Right lobe of liver (tissue), 6 donors: ENCODE results near the gene IFI27L1. TPM values are rescaled to one million over a fixed set of nuclear protein-coding genes. Genes with fewer than 3 reads are reported as not detected.

ENCODE experiments used
- ATAC-seq, 4 donors: fragments of 200-7000 bp; cut with Tn5 transposase; one replicate each; pipeline ENCODE4 v1.9.1; 2020; ENCODE audit warnings: mild to moderate bottlenecking in 4 of 4, moderate library complexity in 4 of 4
- DNase-seq, 3 donors: peaks; one replicate each; pipeline ENCODE4 v3.0.0-alpha.2; 2020
- H3K27ac ChIP-seq, 3 donors: fragments of 200-600 bp; one replicate each; pipeline ENCODE4 v1.8.0; 2022
- H3K27me3 ChIP-seq, 2 donors: fragments of 200-600 bp; one replicate each; pipeline ENCODE4 v1.8.0; 2022
- H3K36me3 ChIP-seq, 4 donors: fragments of 200-600 bp; sonication (generic) in 1 of 4; one replicate each; pipeline versions ENCODE4 v1.5.1 to v1.8.0; 2017 to 2022; ENCODE audit warnings: control low read depth in 1 of 4
- H3K4me1 ChIP-seq, 4 donors: fragments of 200-600 bp; sonication (generic) in 1 of 4; one replicate each; pipeline versions ENCODE4 v1.5.1 to v1.8.0; 2017 to 2022; ENCODE audit warnings: control low read depth in 1 of 4
- H3K4me3 ChIP-seq, 3 donors: fragments of 200-600 bp; one replicate each; pipeline ENCODE4 v1.8.0; 2022
- H3K9me3 ChIP-seq, 4 donors: fragments of 200-600 bp; sonication (generic) in 1 of 4; one replicate each; pipeline versions ENCODE4 v1.5.1 to v1.8.0; 2017 to 2022; ENCODE audit warnings: control low read depth in 1 of 4
- CTCF ChIP-seq, 4 donors: fragments of 200-600 bp in 3 of 4; fragments of 450-650 bp in 1 of 4; IDR thresholded peaks; one replicate each; pipeline versions ENCODE4 v1.5.1 to v1.8.0; 2016 to 2022; ENCODE audit warnings: antibody characterized with exemption in 4 of 4, mild to moderate bottlenecking in 2 of 4
- POLR2A ChIP-seq: fragments of 450-650 bp; IDR thresholded peaks from one replicate; pipeline ENCODE4 v1.6.1; 2017; ENCODE audit warnings: antibody characterized with exemption, mild to moderate bottlenecking
- WGBS: methylation state at CpG from one replicate; pipeline ENCODE4 v1.1.6; 2018; ENCODE audit warnings: low coverage, low lambda C conversion rate; ENCODE audit not compliant: insufficient coverage; ENCODE audit errors: missing lambda C conversion rate; 5-methylcytosine and 5-hydroxymethylcytosine counted together
- intact Hi-C, 2 donors: fragments of 100-400 bp; cut with DNase I; formaldehyde crosslinking; loops; one replicate each; pipeline versions ENCODE4 v1.11.2 to v1.14.1; 2022
- total RNA-seq, 6 experiments: library from RNA; depleted of rRNA in 2 of 6; stranded (reverse); fragments of >200 nt in 2 of 6; fragmentation: NEBNext Ultra II Directional in 3 of 6; extraction: Animal tissue kit (Norgen Biotek cat#: 25700) in 3 of 6; gene quantifications; one replicate each; pipeline versions ENCODE4 v1.1.0 to v1.2.4, GENCODE V29; 2016 to 2023
- donor health status: DM: no; HTN: yes; CAD: no.
- donor health status: DM: no; HTN: no; CAD: no.
- donor health status: DM: no; HTN: no; CAD: no.
- donor health status: DM: no; HTN: yes; CAD: no.
- donor health status: DM: no; HTN: yes; CAD: no.

Gene IFI27L1
- total RNA-seq, 6 experiments from 2014 or later, result 2.6 to 8.2 (median 5.3) TPM

- Histone ChIP-seq H3K4me3 (no peak overlapping the region), H3K27me3 (no peaks in the 10 kb centered on the region), H3K9me3 (no peaks in the 10 kb centered on the region), H3K27ac (no peak overlapping the region), H3K4me1 (no peaks in the 10 kb centered on the region), H3K36me3 (no peaks in the 10 kb centered on the region)
- TF ChIP-seq POLR2A, result no peak
- no peak for TF ChIP-seq CTCF (IDR thresholded peaks at IDR 0.05)
- WGBS, result 49% methylated on average over 5 of the region's 5 CpGs
- DNase-seq, result no peak
- no peak for ATAC-seq
- intact Hi-C loops, result no loop called here
These were observed 57.9 kb downstream of the IFI27L1 start for GRCh38 chr14:94139006-94139405.

- intact Hi-C loops, result no loop called here
- Histone ChIP-seq H3K4me1 (no peaks in the 10 kb centered on the region), H3K4me3 (no peak overlapping the region), H3K27ac (no peak overlapping the region), H3K27me3 (no peaks in the 10 kb centered on the region), H3K9me3 (no peaks in the 10 kb centered on the region), H3K36me3 (no peaks in the 10 kb centered on the region)
- 64% methylated on average over 3 of the region's 5 CpGs for WGBS
- no peak for TF ChIP-seq POLR2A
- TF ChIP-seq CTCF (IDR thresholded peaks at IDR 0.05), result no peak
- no peak for DNase-seq
- ATAC-seq, result no peak
These were observed 58.3 kb downstream of the IFI27L1 start for GRCh38 chr14:94139421-94139820.

GRCh38 chr14:94142247-94142646 lies 61.1 kb downstream of the IFI27L1 start:
- Histone ChIP-seq H3K27ac (no peak overlapping the region), H3K9me3 (no peaks in the 10 kb centered on the region), H3K4me1 (no peaks in the 10 kb centered on the region), H3K36me3 (no peaks in the 10 kb centered on the region), H3K4me3 (no peak overlapping the region), H3K27me3 (no peaks in the 10 kb centered on the region)
- WGBS, result 100% methylated on average over 1 of the region's 3 CpGs
- intact Hi-C loops, result no loop called here
- no peak for ATAC-seq
- TF ChIP-seq POLR2A (no peak), CTCF (IDR thresholded peaks at IDR 0.05) (no peak)
- no peak for DNase-seq

GRCh38 chr14:94142836-94143235 lies 61.7 kb downstream of the IFI27L1 start:
- Histone ChIP-seq H3K27me3 (no peaks in the 10 kb centered on the region), H3K27ac (no peak overlapping the region), H3K36me3 (no peaks in the 10 kb centered on the region), H3K4me1 (no peaks in the 10 kb centered on the region), H3K4me3 (no peak overlapping the region), H3K9me3 (no peaks in the 10 kb centered on the region)
- WGBS, result 85% methylated on average over 1 of the region's 1 CpG
- TF ChIP-seq POLR2A (no peak), CTCF (IDR thresholded peaks at IDR 0.05) (no peak)
- no peak for DNase-seq
- intact Hi-C loops, result no loop called here
- no peak for ATAC-seq

- Histone ChIP-seq H3K4me3 (no peak overlapping the region), H3K27ac (no peak overlapping the region), H3K36me3 (no peaks in the 10 kb centered on the region), H3K27me3 (no peaks in the 10 kb centered on the region), H3K4me1 (no peaks in the 10 kb centered on the region), H3K9me3 (no peaks in the 10 kb centered on the region)
- DNase-seq (no peak), ATAC-seq (no peak)
- intact Hi-C loops, result no loop called here
- TF ChIP-seq CTCF (IDR thresholded peaks at IDR 0.05), result peak in 2 of 4 donors; percentile 7 to 8
- TF ChIP-seq POLR2A, result no peak
- WGBS, result 77% methylated on average over 3 of the region's 3 CpGs
These were observed 62.1 kb downstream of the IFI27L1 start for GRCh38 chr14:94143239-94143638.
